GM18519 (cell line): ENCODE measurements around the gene CDC42.
"Not testable (repeated sequence)": the region's sequence is repeated elsewhere in the genome, so short reads cannot be mapped to it uniquely, and the experiment has no call there.

Source experiments
- ATAC-seq: cut with Tn5 transposase; IDR thresholded peaks from one replicate; pipeline ENCODE4 v1.9.1; 2021; ENCODE audit warnings: mild to moderate bottlenecking, moderate library complexity; ENCODE audit not compliant: unreplicated experiment, low FRiP score

The CDC42 gene

DNA sequence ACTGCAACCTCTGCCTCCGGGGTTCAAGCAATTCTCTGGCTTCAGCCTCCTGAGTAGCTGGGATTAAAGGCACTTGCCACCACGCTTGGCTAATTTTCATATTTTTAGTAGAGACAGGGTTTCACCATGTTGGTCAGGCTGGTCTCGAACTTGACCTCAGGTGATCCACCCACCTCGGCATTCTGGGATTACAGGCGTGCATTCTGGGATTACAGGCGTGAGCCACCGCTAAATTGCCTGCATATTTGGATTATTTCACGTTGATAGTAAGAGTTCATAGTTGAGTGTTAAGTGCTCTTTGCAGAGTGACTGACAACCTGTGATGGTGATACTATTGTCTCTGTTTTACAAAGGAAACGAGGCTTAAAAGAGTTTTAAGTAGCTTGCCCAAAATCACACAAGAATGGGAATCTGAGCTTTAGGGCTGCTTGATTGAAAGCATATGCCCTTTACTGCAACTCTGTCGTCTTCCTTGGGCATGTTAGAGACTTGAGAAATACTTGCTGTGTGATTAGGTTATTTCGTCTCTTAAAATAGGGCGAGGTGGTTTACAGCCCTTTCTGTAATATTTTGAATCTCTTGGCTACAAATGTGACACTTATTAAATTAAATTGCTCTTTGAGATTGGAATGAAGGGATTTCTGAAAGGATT, 12.4 kb downstream of the CDC42 start:
- ATAC-seq = no peak

- ATAC-seq = no peak
These were observed 19.0 kb downstream of the CDC42 start for GRCh38 chr1:22071511-22071910.

GRCh38 chr1:22074803-22075202, 22.3 kb downstream of the CDC42 start:
- ATAC-seq = no peak

GRCh38 chr1:22075718-22076117, 23.2 kb downstream of the CDC42 start:
- no peak for ATAC-seq

DNA sequence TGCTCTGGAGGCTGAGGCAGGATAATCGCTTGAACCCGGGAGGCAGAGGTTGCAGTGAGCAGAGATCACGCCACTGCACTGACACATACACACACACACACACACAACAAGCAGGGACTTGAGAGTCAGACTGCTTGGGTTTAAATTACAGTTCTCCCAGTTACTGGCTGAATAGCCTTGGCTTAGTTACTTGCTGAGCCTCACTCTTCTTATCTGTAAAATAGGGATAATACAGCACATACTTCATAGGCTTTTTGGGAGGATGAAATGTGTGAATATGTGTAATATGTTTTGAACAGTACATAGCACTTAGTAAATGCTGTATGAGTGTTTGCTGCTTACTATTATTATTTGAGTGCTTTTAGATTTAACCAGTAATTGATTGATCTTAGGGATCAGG, 23.8 kb downstream of the CDC42 start:
- ATAC-seq = no peak

GRCh38 chr1:22077728-22078127, 25.2 kb downstream of the CDC42 start:
- ATAC-seq = no peak

DNA sequence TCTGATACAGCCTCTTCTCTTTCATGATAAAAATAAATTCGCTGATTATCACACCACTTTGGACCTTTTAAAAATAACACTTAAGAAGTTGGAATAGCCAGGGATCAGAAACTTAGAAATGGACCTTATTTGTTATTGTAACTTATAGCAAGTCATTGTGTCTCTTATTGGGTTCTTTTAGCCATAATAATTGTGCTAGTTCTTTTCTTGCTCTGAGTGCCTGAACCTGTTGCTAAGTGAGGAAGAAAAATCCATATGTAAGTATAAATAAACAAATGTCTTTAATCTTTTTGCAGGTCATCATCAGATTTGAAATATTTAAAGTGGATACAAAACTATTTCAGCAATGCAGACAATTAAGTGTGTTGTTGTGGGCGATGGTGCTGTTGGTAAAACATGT, 25.6 kb downstream of the CDC42 start:
- no peak for ATAC-seq

DNA sequence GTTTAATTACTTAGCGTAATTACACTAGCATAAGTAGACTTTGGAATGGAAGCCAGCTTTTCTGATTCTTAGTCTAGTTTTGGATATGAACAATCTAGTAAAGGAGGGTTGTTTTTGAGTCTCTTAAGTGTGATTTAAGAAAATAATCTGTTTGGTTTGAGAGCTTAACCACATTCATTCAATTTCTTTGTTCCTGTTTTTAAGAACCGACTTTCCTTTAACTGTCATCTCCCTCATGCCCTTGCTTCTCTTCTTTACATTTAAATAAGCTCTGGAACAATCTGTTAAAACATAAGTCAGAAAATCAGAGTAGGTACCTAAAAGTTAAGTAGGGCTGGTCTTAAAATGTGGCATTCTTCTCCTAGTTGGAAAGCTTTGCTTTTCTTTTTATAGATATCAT, 27.7 kb downstream of the CDC42 start:
- ATAC-seq = no peak

- no peak for ATAC-seq
These were observed 35.8 kb downstream of the CDC42 start for GRCh38 chr1:22088331-22088730.

GRCh38 chr1:22089134-22089571, 36.6 kb downstream of the CDC42 start:
- ATAC-seq = no peak

- ATAC-seq = no peak
These were observed 37.3 kb downstream of the CDC42 start for GRCh38 chr1:22089787-22090186.

GRCh38 chr1:22090867-22091266, 38.4 kb downstream of the CDC42 start:
- no peak for ATAC-seq

GRCh38 chr1:22092026-22092768, 39.7 kb downstream of the CDC42 start:
- ATAC-seq = not testable (repeated sequence)

GRCh38 chr1:22093513-22093912, 41.0 kb downstream of the CDC42 start:
- no peak for ATAC-seq

DNA sequence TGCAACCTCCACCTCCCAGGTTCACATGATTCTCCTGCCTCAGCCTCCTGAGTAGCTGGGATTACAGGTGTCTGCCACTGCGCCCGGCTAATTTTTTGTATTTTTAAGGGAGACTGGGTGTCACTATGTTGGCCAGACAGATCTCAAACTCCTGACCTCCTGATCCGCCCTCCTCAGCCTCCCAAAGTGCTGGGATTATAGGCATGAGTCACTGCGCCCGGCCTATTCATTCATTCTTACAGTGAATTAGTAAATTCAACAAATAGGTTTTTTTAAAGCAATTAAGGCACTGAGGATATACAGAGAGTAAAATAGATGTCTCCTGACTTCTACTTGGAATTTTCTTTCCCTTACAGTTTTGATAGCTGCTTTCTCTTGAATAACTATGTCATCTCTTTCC, 43.5 kb downstream of the CDC42 start:
- ATAC-seq = no peak

GRCh38 chr1:22096463-22096862, 44.0 kb downstream of the CDC42 start:
- no peak for ATAC-seq

- no peak for ATAC-seq
These were observed 46.2 kb downstream of the CDC42 start for GRCh38 chr1:22098752-22099151.

DNA sequence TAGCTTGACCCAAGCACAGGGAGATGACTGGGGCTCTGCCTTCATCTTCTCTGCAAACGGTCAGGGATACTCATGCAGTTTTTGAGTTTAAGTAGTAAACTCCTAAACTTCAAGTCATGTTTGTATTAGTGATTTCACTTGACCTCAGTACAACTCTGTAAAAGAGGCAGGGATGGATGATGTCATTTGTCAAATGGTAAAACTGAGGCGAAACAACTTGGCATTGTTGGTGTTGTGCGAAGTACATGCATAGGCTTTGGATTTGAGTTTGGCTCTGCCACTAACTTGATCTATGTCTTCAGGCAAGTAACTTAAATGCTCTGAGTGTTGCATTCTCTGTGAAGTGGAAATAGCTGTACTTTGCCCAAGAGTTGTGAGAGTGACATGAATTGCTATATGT, 47.7 kb downstream of the CDC42 start:
- ATAC-seq = no peak

DNA sequence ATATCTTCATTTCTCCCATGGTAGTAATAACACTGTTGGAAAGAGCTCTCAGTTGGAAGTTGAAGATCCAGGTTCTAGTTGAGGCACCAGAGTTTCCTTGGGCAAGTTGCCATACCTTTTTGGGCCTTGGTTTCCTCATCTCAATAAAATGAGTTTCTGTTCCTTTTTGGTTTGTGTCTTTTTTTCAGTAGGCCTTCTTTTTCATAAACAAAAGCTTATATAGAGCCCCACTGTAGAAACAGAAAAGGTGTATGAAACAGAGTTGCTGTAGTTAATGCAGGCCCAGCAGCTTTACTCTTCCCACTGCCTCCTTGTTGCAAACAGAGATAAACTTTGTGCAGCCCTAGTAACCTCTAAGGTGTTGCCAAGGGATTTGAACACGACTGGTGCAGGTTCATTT, 48.7 kb downstream of the CDC42 start:
- no peak for ATAC-seq

DNA sequence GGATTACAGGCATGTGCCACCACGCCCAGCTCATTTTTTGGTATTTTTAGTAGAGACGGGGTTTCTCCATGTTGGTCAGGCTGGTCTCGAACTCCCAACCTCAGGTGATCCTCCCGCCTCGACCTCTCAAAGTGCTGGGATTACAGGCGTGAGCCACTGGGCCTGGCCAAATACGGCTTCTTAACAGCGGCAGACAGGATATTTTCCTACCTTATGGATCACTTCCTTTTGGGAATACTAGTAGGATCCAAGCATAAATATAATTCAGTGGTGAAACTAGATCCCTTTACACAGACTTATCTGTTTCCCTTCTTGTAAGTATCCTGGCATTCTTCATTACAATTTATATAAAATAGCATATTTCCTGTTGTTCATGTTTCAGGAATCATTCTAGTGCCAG, 49.5 kb downstream of the CDC42 start:
- no peak for ATAC-seq

DNA sequence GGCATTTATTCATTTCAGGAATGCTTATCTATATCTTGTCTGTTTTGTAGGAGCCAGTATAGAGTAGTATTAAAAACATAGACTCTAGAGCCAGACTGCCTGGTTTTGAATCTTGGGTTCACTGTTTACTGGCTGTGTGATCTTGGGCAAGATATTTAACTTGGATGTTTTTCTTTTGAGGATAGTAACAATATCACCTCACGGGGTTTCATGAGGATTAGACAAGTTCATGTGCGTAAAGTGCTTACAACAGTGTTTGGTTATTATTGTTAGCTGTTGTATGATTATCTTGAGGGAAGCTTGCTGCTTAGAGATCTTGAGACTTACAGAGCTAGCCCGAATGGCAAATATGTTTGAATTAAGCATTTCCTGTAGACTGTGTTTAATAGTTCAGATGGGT, 50.2 kb downstream of the CDC42 start:
- no peak for ATAC-seq

GRCh38 chr1:22104094-22104493, 51.6 kb downstream of the CDC42 start:
- no peak for ATAC-seq
